Liver (tissue), 9 donors: Measurements from ENCODE around the gene FNTB. TPM values are rescaled to one million over a fixed set of nuclear protein-coding genes. Genes with fewer than 3 reads are reported as not detected.

Experiments used
- DNase-seq: peaks from one replicate; pipeline ENCODE4 v3.0.0-alpha.2; 2017; ENCODE audit warnings: low spot score
- H3K27ac ChIP-seq, 2 donors: one replicate each; pipeline ENCODE4 v1.7.0; 2013; ENCODE audit warnings: inconsistent platforms in 2 of 2, low read length in 2 of 2, control low read depth in 1 of 2, low read depth in 1 of 2, mild to moderate bottlenecking in 1 of 2
- H3K27me3 ChIP-seq, 4 donors: one replicate each; pipeline versions ENCODE4 v1.6.1 to v1.7.0; 2013; ENCODE audit warnings: low read length in 3 of 4, inconsistent platforms in 1 of 4, mild to moderate bottlenecking in 1 of 4, moderate library complexity in 1 of 4; ENCODE audit not compliant: control insufficient read depth in 4 of 4, insufficient read depth in 4 of 4
- H3K36me3 ChIP-seq, 4 donors: one replicate each; pipeline versions ENCODE4 v1.6.1 to v1.7.0; 2013; ENCODE audit warnings: low read length in 3 of 4, mild to moderate bottlenecking in 3 of 4, low read depth in 1 of 4, moderate library complexity in 1 of 4; ENCODE audit not compliant: control insufficient read depth in 4 of 4, insufficient read depth in 3 of 4
- H3K4me1 ChIP-seq, 4 donors: one replicate each; pipeline versions ENCODE4 v1.6.1 to v1.7.0; 2013; ENCODE audit warnings: low read length in 3 of 4, mild to moderate bottlenecking in 3 of 4, moderate library complexity in 1 of 4; ENCODE audit not compliant: control insufficient read depth in 4 of 4, insufficient read depth in 4 of 4
- H3K4me3 ChIP-seq, 3 donors: one replicate each; pipeline versions ENCODE4 v1.6.1 to v1.7.0; 2013; ENCODE audit warnings: low read length in 3 of 3, control low read depth in 1 of 3, low read depth in 1 of 3, mild to moderate bottlenecking in 1 of 3
- H3K9ac ChIP-seq, 2 donors: one replicate each; pipeline ENCODE4 v1.7.0; 2013; ENCODE audit warnings: low read length in 2 of 2, mild to moderate bottlenecking in 2 of 2, moderate library complexity in 2 of 2, control low read depth in 1 of 2, low read depth in 1 of 2
- H3K9me3 ChIP-seq, 4 donors: one replicate each; pipeline versions ENCODE4 v1.6.1 to v1.7.0; 2013; ENCODE audit warnings: low read length in 3 of 4; ENCODE audit not compliant: control insufficient read depth in 4 of 4
- EGR1 ChIP-seq, 2 donors: IDR thresholded peaks; 2 replicates each; pipeline ENCODE4 v1.6.1; 2016 to 2018; ENCODE audit warnings: antibody characterized with exemption in 2 of 2, low read depth in 2 of 2
- FOXA1 ChIP-seq: IDR thresholded peaks from 2 replicates; pipeline ENCODE4 v1.6.1; 2016; ENCODE audit warnings: antibody characterized with exemption
- FOXA2 ChIP-seq: IDR thresholded peaks from 2 replicates; pipeline ENCODE4 v1.6.1; 2016; ENCODE audit warnings: antibody characterized with exemption
- GABPA ChIP-seq, 2 donors: IDR thresholded peaks in 1 of 2; conservative IDR thresholded peaks in 1 of 2; 2 replicates each; pipeline ENCODE4 v1.6.1; 2016; ENCODE audit warnings: antibody characterized with exemption in 2 of 2, mild to moderate bottlenecking in 1 of 2, moderate library complexity in 1 of 2
- HNF4A ChIP-seq, 2 donors: conservative IDR thresholded peaks; 2 replicates each; pipeline ENCODE4 v1.6.1; 2016; ENCODE audit warnings: antibody characterized with exemption in 2 of 2, mild to moderate bottlenecking in 2 of 2
- HNF4G ChIP-seq: IDR thresholded peaks from 2 replicates; pipeline ENCODE4 v1.6.1; 2016; ENCODE audit warnings: antibody characterized with exemption
- JUND ChIP-seq, 2 donors: IDR thresholded peaks; 2 replicates each; pipeline ENCODE4 v1.6.1; 2016; ENCODE audit warnings: antibody characterized with exemption in 2 of 2
- NR2F2 ChIP-seq: IDR thresholded peaks from 2 replicates; pipeline ENCODE4 v1.6.1; 2016; ENCODE audit warnings: antibody characterized with exemption
- RAD21 ChIP-seq, 2 donors: IDR thresholded peaks; 2 replicates each; pipeline ENCODE4 v1.6.1; 2016; ENCODE audit warnings: antibody characterized with exemption in 2 of 2, mild to moderate bottlenecking in 2 of 2
- RXRA ChIP-seq, 2 donors: IDR thresholded peaks; 2 replicates each; pipeline ENCODE4 v1.6.1; 2017 to 2018; ENCODE audit warnings: antibody characterized with exemption in 2 of 2, mild to moderate bottlenecking in 1 of 2
- SP1 ChIP-seq: IDR thresholded peaks from 2 replicates; pipeline ENCODE4 v1.6.1; 2018; ENCODE audit warnings: antibody characterized with exemption, mild to moderate bottlenecking
- TAF1 ChIP-seq: conservative IDR thresholded peaks from 2 replicates; pipeline ENCODE4 v1.6.1; 2016; ENCODE audit warnings: antibody characterized with exemption, mild to moderate bottlenecking
- YY1 ChIP-seq: IDR thresholded peaks from 2 replicates; pipeline ENCODE4 v1.6.1; 2016; ENCODE audit warnings: antibody characterized with exemption, mild to moderate bottlenecking
- WGBS: extraction: QIAGEN DNeasy Blood & Tissue Kit; methylation state at CpG from one replicate; pipeline ENCODE4 v1.1.7; 2013; 5-methylcytosine and 5-hydroxymethylcytosine counted together
- polyA plus RNA-seq, 2 donors: library from polyadenylated mRNA; stranded (reverse) in 1 of 2; unstranded in 1 of 2; fragments of 200-250 nt in 1 of 2; fragments of >200 nt in 1 of 2; fragmentation: Nextera tagmentation in 1 of 2; extraction: Ambion mirVana in 1 of 2; gene quantifications; one replicate each; pipeline versions ENCODE4 v1.2.1 to v1.2.3, GENCODE V29; 2013 to 2015
- total RNA-seq, 2 donors: library from RNA; depleted of rRNA; stranded (reverse); fragments of >200 nt; gene quantifications; one replicate each; pipeline ENCODE4 v1.2.3, GENCODE V29; 2014
- TF ChIP-seq, protein P1 (sequence below): IDR thresholded peaks from 2 replicates; pipeline ENCODE4 v1.6.1; 2016; ENCODE audit warnings: antibody characterized with exemption
- TF ChIP-seq, protein P2 (sequence below): IDR thresholded peaks from 2 replicates; pipeline ENCODE4 v1.6.1; 2016; ENCODE audit warnings: antibody characterized with exemption
- TF ChIP-seq, protein P3 (sequence below): fragments of 150-350 bp; IDR thresholded peaks from 2 replicates; pipeline ENCODE4 v1.5.1; 2017; ENCODE audit warnings: improper control_type of control experiment, low read depth, low read length; ENCODE audit not compliant: missing input control
- TF ChIP-seq, protein P4 (sequence below): IDR thresholded peaks from 2 replicates; pipeline ENCODE4 v1.6.1; 2016; ENCODE audit warnings: antibody characterized with exemption
- TF ChIP-seq, protein P5 (sequence below): IDR thresholded peaks from 2 replicates; pipeline ENCODE4 v1.6.1; 2016; ENCODE audit warnings: antibody characterized with exemption, mild to moderate bottlenecking
- donor health status: healthy.
- donor health status: healthy.
- donor health status: healthy.
- donor health status: healthy.
- donor health status: healthy.

FNTB gene
- total and polyA plus RNA-seq, 4 donors = 6.3 to 17.2 (median 9.0) TPM

- no peaks in the 10 kb centered on the region for H3K36me3 ChIP-seq
- no peak overlapping the region for H3K4me3 ChIP-seq
- no peak overlapping the region for H3K9ac ChIP-seq
- H3K4me1 ChIP-seq = peaks cover 4 to 14% (median 13%) of the 10 kb centered on the region in 4 donors
- TF ChIP-seq RAD21 (IDR thresholded peaks at IDR 0.05) (no peak), HNF4A (conservative IDR thresholded peaks at IDR 0.05) (no peak), RXRA (IDR thresholded peaks at IDR 0.05) (no peak), JUND (IDR thresholded peaks at IDR 0.05) (no peak), FOXA1 (no peak), HNF4G (no peak)
- TF ChIP-seq, protein P1, sequence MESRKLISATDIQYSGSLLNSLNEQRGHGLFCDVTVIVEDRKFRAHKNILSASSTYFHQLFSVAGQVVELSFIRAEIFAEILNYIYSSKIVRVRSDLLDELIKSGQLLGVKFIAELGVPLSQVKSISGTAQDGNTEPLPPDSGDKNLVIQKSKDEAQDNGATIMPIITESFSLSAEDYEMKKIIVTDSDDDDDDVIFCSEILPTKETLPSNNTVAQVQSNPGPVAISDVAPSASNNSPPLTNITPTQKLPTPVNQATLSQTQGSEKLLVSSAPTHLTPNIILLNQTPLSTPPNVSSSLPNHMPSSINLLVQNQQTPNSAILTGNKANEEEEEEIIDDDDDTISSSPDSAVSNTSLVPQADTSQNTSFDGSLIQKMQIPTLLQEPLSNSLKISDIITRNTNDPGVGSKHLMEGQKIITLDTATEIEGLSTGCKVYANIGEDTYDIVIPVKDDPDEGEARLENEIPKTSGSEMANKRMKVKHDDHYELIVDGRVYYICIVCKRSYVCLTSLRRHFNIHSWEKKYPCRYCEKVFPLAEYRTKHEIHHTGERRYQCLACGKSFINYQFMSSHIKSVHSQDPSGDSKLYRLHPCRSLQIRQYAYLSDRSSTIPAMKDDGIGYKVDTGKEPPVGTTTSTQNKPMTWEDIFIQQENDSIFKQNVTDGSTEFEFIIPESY = no peak
- no peak overlapping the region for H3K27ac ChIP-seq
- H3K9me3 ChIP-seq = no peaks in the 10 kb centered on the region
- 98% methylated on average over 9 of the region's 9 CpGs for WGBS
- no peaks in the 10 kb centered on the region for H3K27me3 ChIP-seq
- DNase-seq = no peak
Observed at GRCh38 chr14:64973826-64974225, 12.9 kb upstream of the FNTB start.

DNA sequence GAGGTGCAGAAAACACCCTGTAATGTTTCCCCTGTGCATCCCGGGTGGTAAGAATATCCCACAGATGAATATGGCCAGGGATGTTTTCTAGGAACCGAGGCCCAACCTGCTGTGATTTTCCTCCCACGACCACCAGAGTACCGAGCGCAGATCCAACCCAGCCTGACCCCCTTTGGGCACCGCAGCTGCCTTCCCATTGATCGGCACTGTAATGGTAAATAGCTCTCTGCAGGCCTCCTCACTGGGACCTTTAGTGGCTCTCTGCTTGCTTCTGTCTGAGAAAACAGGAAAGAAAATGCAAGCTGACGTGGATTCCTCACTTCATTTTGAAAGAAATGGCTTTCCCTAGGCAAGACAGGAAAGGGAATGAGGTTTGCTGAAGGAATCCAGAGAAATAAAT lies 12.1 kb upstream of the FNTB start:
- Histone ChIP-seq H3K4me1 (peaks cover 4 to 14% (median 13%) of the 10 kb centered on the region in 4 donors), H3K9ac (no peak overlapping the region), H3K27ac (no peak overlapping the region)

More for the DNA sequence above, 12.1 kb upstream of the FNTB start:
- Histone ChIP-seq H3K9me3 (no peaks in the 10 kb centered on the region), H3K4me3 (no peak overlapping the region), H3K36me3 (no peaks in the 10 kb centered on the region), H3K27me3 (no peaks in the 10 kb centered on the region)
- WGBS = 80% methylated on average over 8 of the region's 8 CpGs
- DNase-seq = no peak
- TF ChIP-seq, protein P2, sequence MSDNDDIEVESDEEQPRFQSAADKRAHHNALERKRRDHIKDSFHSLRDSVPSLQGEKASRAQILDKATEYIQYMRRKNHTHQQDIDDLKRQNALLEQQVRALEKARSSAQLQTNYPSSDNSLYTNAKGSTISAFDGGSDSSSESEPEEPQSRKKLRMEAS = no peak
- no peak for TF ChIP-seq FOXA1
- no peak for TF ChIP-seq RXRA (IDR thresholded peaks at IDR 0.05)
- no peak for TF ChIP-seq RAD21 (IDR thresholded peaks at IDR 0.05)
- no peak for TF ChIP-seq EGR1 (IDR thresholded peaks at IDR 0.05; ENCODE audit: low read depth in 2 of 2)
- no peak for TF ChIP-seq JUND (IDR thresholded peaks at IDR 0.05)
- no peak for TF ChIP-seq YY1
- TF ChIP-seq, protein P3, sequence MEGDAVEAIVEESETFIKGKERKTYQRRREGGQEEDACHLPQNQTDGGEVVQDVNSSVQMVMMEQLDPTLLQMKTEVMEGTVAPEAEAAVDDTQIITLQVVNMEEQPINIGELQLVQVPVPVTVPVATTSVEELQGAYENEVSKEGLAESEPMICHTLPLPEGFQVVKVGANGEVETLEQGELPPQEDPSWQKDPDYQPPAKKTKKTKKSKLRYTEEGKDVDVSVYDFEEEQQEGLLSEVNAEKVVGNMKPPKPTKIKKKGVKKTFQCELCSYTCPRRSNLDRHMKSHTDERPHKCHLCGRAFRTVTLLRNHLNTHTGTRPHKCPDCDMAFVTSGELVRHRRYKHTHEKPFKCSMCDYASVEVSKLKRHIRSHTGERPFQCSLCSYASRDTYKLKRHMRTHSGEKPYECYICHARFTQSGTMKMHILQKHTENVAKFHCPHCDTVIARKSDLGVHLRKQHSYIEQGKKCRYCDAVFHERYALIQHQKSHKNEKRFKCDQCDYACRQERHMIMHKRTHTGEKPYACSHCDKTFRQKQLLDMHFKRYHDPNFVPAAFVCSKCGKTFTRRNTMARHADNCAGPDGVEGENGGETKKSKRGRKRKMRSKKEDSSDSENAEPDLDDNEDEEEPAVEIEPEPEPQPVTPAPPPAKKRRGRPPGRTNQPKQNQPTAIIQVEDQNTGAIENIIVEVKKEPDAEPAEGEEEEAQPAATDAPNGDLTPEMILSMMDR = no peak
- TF ChIP-seq, protein P4, sequence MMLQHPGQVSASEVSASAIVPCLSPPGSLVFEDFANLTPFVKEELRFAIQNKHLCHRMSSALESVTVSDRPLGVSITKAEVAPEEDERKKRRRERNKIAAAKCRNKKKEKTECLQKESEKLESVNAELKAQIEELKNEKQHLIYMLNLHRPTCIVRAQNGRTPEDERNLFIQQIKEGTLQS = no peak
- TF ChIP-seq, protein P1 = no peak
- no peak for TF ChIP-seq HNF4G
- no peak for TF ChIP-seq SP1
- no peak for TF ChIP-seq HNF4A (conservative IDR thresholded peaks at IDR 0.05)
- no peak for TF ChIP-seq TAF1
- TF ChIP-seq FOXA2 = no peak
- no peak for TF ChIP-seq NR2F2
- no peak for TF ChIP-seq GABPA (IDR thresholded peaks at IDR 0.05 in 1 of 2, conservative IDR thresholded peaks at IDR 0.05 in 1 of 2)
- TF ChIP-seq, protein P5, sequence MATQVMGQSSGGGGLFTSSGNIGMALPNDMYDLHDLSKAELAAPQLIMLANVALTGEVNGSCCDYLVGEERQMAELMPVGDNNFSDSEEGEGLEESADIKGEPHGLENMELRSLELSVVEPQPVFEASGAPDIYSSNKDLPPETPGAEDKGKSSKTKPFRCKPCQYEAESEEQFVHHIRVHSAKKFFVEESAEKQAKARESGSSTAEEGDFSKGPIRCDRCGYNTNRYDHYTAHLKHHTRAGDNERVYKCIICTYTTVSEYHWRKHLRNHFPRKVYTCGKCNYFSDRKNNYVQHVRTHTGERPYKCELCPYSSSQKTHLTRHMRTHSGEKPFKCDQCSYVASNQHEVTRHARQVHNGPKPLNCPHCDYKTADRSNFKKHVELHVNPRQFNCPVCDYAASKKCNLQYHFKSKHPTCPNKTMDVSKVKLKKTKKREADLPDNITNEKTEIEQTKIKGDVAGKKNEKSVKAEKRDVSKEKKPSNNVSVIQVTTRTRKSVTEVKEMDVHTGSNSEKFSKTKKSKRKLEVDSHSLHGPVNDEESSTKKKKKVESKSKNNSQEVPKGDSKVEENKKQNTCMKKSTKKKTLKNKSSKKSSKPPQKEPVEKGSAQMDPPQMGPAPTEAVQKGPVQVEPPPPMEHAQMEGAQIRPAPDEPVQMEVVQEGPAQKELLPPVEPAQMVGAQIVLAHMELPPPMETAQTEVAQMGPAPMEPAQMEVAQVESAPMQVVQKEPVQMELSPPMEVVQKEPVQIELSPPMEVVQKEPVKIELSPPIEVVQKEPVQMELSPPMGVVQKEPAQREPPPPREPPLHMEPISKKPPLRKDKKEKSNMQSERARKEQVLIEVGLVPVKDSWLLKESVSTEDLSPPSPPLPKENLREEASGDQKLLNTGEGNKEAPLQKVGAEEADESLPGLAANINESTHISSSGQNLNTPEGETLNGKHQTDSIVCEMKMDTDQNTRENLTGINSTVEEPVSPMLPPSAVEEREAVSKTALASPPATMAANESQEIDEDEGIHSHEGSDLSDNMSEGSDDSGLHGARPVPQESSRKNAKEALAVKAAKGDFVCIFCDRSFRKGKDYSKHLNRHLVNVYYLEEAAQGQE = no peak
